Prostate gland (tissue), 2 donors: Measurements from ENCODE around the gene SLCO2B1. TPM values are rescaled to one million over a fixed set of nuclear protein-coding genes. Genes with fewer than 3 reads are reported as not detected.

Experiments
- DNase-seq: peaks from one replicate; pipeline ENCODE4 v3.0.0-alpha.2; 2019; ENCODE audit warnings: low spot score
- H3K27ac ChIP-seq, 2 donors: fragments of 200-600 bp; sonication (generic); 2 replicates each; pipeline ENCODE4 v1.5.1; 2017 to 2019
- H3K27me3 ChIP-seq: fragments of 200-600 bp; sonication (generic); replicated peaks from 2 replicates; pipeline ENCODE4 v1.5.1; 2019; ENCODE audit not compliant: insufficient read depth
- H3K36me3 ChIP-seq, 2 donors: fragments of 200-600 bp; sonication (generic); 1 replicate in 1 of 2; 2 replicates in 1 of 2; pipeline versions ENCODE4 v1.5.1 to v1.8.1; 2017 to 2019
- H3K4me1 ChIP-seq: fragments of 200-600 bp; sonication (generic); replicated peaks from 2 replicates; pipeline ENCODE4 v1.5.1; 2019
- H3K4me3 ChIP-seq, 2 donors: fragments of 200-600 bp; sonication (generic); 2 replicates each; pipeline ENCODE4 v1.5.1; 2017 to 2019
- H3K9me3 ChIP-seq: fragments of 200-600 bp; sonication (generic); 2 replicates; pipeline ENCODE4 v1.5.1; 2017
- POLR2A ChIP-seq: fragments of 450-650 bp; IDR thresholded peaks from one replicate; pipeline ENCODE4 v1.6.1; 2016; ENCODE audit warnings: antibody characterized with exemption, mild to moderate bottlenecking
- POLR2AphosphoS5 ChIP-seq: sonication (generic); formaldehyde crosslinking; IDR thresholded peaks from one replicate; pipeline ENCODE4 v1.6.1; 2017; ENCODE audit warnings: antibody characterized with exemption
- WGBS: methylation state at CpG from one replicate; pipeline ENCODE4 v1.1.5; 2018; 5-methylcytosine and 5-hydroxymethylcytosine counted together
- intact Hi-C: fragments of 100-400 bp; cut with DNase I; formaldehyde crosslinking; loops from one replicate; pipeline ENCODE4 v1.14.2; 2022
- total RNA-seq, 2 donors: library from RNA; depleted of rRNA; stranded (reverse); fragments of >200 nt; gene quantifications; one replicate each; pipeline ENCODE4 v1.1.0, GENCODE V29; 2016
- TF ChIP-seq, protein P1 (sequence below), 4 experiments: fragments of 200-600 bp in 2 of 4; fragments of 450-650 bp in 2 of 4; sonication (generic) in 2 of 4; IDR thresholded peaks; 1 replicate in 3 of 4; 2 replicates in 1 of 4; pipeline ENCODE4 v1.5.1; 2016 to 2019; ENCODE audit warnings: antibody characterized with exemption in 4 of 4, mild to moderate bottlenecking in 2 of 4, moderate library complexity in 2 of 4

Gene SLCO2B1
- total RNA-seq, 2 donors from 2014 or later: 6.1 to 32.0 TPM

DNA sequence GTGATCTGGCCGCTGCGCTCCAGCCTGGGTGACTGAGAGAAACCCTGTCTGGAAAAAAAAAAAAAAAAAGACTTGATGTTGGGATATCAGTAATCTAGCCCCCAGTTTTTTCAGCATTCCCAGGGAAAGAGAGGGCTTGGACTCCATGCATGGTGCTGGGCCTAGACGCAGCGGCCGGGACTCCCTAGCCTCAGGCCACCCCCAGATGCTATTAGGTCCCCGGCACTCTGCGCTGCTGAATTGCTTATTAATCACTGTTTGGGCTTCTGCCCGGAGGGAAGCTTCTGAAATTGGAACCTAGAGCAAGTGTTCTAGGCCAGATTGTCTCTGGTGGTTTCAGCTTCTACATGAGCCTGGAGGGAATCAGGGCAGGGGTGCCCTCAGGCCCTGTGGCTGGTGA, 39.0 kb downstream of the SLCO2B1 start:
- no peak for DNase-seq
- Histone ChIP-seq H3K4me1 (no peaks in the 10 kb centered on the region), H3K27ac (no peak overlapping the region), H3K9me3 (no peaks in the 10 kb centered on the region), H3K27me3 (no peaks in the 10 kb centered on the region), H3K4me3 (no peak overlapping the region), H3K36me3 (no peaks in the 10 kb centered on the region)
- TF ChIP-seq POLR2A: no peak
- no peak for TF ChIP-seq POLR2AphosphoS5
- TF ChIP-seq, protein P1, sequence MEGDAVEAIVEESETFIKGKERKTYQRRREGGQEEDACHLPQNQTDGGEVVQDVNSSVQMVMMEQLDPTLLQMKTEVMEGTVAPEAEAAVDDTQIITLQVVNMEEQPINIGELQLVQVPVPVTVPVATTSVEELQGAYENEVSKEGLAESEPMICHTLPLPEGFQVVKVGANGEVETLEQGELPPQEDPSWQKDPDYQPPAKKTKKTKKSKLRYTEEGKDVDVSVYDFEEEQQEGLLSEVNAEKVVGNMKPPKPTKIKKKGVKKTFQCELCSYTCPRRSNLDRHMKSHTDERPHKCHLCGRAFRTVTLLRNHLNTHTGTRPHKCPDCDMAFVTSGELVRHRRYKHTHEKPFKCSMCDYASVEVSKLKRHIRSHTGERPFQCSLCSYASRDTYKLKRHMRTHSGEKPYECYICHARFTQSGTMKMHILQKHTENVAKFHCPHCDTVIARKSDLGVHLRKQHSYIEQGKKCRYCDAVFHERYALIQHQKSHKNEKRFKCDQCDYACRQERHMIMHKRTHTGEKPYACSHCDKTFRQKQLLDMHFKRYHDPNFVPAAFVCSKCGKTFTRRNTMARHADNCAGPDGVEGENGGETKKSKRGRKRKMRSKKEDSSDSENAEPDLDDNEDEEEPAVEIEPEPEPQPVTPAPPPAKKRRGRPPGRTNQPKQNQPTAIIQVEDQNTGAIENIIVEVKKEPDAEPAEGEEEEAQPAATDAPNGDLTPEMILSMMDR (IDR thresholded peaks at IDR 0.05): no peak
- WGBS: 79% methylated on average over 8 of the region's 8 CpGs
- intact Hi-C loops: no loop called here

DNA sequence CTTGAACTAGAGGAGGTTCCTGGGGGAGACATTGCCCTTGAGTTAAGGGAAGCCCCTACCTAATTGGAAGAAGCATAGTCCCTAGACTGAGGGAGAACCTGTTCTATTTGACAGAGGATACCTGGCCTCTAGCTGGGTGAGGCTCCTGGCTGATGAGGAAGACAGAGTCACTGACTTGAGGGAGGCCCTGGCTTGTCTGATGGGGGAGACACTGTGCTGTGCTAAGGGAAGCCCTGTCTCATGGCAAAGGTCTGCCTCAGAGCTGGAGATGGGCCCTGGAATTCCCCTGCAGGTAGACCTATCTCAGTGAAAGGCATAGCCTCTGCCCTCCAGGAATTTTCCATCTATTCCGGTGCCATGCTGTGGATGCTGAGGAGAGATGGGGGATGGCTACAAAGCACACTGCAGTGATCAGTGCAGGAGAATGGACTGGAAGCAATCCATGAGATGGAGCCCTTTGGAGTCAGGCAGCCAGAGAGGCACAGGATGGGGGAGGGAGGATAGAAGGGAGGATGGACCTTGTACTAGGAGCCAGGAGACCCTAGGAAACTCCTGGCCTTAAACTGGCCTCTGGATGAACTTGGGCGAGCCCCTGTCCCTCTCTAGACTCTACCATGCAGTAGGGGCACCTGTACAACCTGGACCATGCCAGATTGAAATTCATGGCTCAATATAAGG, 39.9 kb downstream of the SLCO2B1 start:
- WGBS: 94% methylated on average over 2 of the region's 2 CpGs
- Histone ChIP-seq H3K4me3 (no peak overlapping the region), H3K4me1 (peaks cover 3% of the 10 kb centered on the region), H3K9me3 (no peaks in the 10 kb centered on the region), H3K27me3 (no peaks in the 10 kb centered on the region), H3K36me3 (no peaks in the 10 kb centered on the region), H3K27ac (no peak overlapping the region)
- DNase-seq: no peak
- intact Hi-C loops: no loop called here
- no peak for TF ChIP-seq POLR2A
- TF ChIP-seq POLR2AphosphoS5: no peak
- TF ChIP-seq, protein P1 (IDR thresholded peaks at IDR 0.05): no peak

DNA sequence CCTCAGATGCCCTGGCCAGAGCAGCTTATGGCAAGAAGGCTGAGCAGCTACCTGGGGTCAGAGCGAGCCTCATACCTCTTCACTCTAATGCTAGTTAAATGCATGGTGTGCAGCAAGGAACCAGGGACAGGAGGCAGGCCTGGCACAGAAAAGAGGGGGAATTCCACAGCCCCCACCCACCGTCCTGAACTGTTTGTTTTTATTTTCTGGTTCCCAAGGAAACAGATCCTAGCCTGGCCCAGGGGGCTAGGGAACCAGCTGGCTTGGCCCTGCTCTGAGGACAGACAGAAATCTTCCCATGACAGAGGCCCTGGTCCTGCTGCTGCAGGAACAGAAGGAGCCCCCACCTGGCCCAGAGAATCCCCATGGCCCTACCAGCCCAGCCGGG, 40.4 kb downstream of the SLCO2B1 start:
- DNase-seq: no peak
- intact Hi-C loops: no loop called here
- H3K4me1 ChIP-seq: peaks cover 3% of the 10 kb centered on the region
- WGBS: 26% methylated on average over 3 of the region's 3 CpGs
- no peaks in the 10 kb centered on the region for H3K27me3 ChIP-seq
- no peak for TF ChIP-seq POLR2AphosphoS5
- no peak for TF ChIP-seq POLR2A
- TF ChIP-seq, protein P1 (IDR thresholded peaks at IDR 0.05): no peak
- H3K36me3 ChIP-seq: no peaks in the 10 kb centered on the region
- no peak overlapping the region for H3K27ac ChIP-seq
- H3K4me3 ChIP-seq: no peak overlapping the region
- H3K9me3 ChIP-seq: no peaks in the 10 kb centered on the region

DNA sequence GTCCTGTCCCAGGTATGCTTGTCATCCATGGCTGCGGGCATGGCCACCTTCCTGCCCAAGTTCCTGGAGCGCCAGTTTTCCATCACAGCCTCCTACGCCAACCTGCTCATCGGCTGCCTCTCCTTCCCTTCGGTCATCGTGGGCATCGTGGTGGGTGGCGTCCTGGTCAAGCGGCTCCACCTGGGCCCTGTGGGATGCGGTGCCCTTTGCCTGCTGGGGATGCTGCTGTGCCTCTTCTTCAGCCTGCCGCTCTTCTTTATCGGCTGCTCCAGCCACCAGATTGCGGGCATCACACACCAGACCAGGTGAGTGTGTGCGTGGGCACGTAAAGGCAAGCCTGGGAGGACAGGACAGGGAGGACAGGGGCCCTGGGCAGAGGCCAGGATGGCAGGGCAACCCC, 42.4 kb downstream of the SLCO2B1 start:
- H3K4me1 ChIP-seq: peaks cover 3% of the 10 kb centered on the region
- no peaks in the 10 kb centered on the region for H3K36me3 ChIP-seq
- no peak overlapping the region for H3K4me3 ChIP-seq
- H3K27me3 ChIP-seq: no peaks in the 10 kb centered on the region
- DNase-seq: no peak
- no peaks in the 10 kb centered on the region for H3K9me3 ChIP-seq
- no peak overlapping the region for H3K27ac ChIP-seq
- TF ChIP-seq, protein P1 (IDR thresholded peaks at IDR 0.05): no peak
- TF ChIP-seq POLR2AphosphoS5 (no peak), POLR2A (no peak)
- intact Hi-C loops: no loop called here
- WGBS: 95% methylated on average over 15 of the region's 15 CpGs

DNA sequence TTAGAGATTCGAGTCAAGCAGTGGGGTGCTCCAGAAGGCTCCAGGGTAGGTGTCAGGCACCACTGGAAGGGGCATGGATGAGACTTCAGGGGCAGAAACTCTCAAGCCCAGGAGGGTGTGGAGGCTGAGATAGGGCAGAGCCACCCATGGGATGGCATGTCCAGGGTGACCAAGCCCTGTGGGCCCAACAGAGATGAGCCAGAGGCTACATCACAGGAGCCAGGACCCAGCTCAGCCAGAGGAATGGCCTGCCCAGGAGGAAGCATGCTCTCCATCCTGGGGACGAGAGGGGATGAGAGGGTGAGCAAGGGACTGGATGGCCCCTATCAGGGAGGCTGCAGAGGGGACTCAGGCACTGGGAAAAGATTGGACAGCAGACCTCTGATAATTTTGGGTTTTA, 42.8 kb downstream of the SLCO2B1 start:
- H3K27me3 ChIP-seq: no peaks in the 10 kb centered on the region
- peaks cover 3% of the 10 kb centered on the region for H3K4me1 ChIP-seq
- H3K9me3 ChIP-seq: no peaks in the 10 kb centered on the region
- no peaks in the 10 kb centered on the region for H3K36me3 ChIP-seq
- WGBS: 67% methylated on average over 2 of the region's 2 CpGs
- H3K27ac ChIP-seq: no peak overlapping the region
- no peak for TF ChIP-seq POLR2A
- TF ChIP-seq, protein P1 (IDR thresholded peaks at IDR 0.05): no peak
- TF ChIP-seq POLR2AphosphoS5: no peak
- intact Hi-C loops: no loop called here
- no peak overlapping the region for H3K4me3 ChIP-seq
- DNase-seq: no peak
